Fibroblast of lung (primary cell): Measurements from ENCODE around the gene ZDHHC12. TPM values are rescaled to one million over a fixed set of nuclear protein-coding genes. Genes with fewer than 3 reads are reported as not detected.

Experiments
- DNase-seq, 2 donors: peaks; one replicate each; pipeline versions ENCODE4 v3.0.0 to v3.0.0-alpha.2; 2010; ENCODE audit warnings: low read depth in 2 of 2
- H2AFZ ChIP-seq: 2 replicates; pipeline ENCODE4 v1.5.1; 2012; ENCODE audit warnings: low read length, control low read depth, inconsistent platforms
- H3K27ac ChIP-seq: 2 replicates; pipeline ENCODE4 v1.5.1; 2011; ENCODE audit warnings: low read length, control low read depth; ENCODE audit not compliant: insufficient read depth
- H3K27me3 ChIP-seq: 2 replicates; pipeline ENCODE4 v1.5.1; 2011; ENCODE audit warnings: mild to moderate bottlenecking, low read length; ENCODE audit not compliant: control insufficient read depth, insufficient read depth
- H3K36me3 ChIP-seq: 2 replicates; pipeline ENCODE4 v1.5.1; 2011; ENCODE audit warnings: low read length; ENCODE audit not compliant: control insufficient read depth, insufficient read depth
- H3K4me1 ChIP-seq: 2 replicates; pipeline ENCODE4 v1.5.1; 2011; ENCODE audit warnings: low read length; ENCODE audit not compliant: control insufficient read depth, insufficient read depth; ENCODE audit errors: extremely low read depth
- H3K4me2 ChIP-seq: 2 replicates; pipeline ENCODE4 v1.5.1; 2011; ENCODE audit warnings: low read length, control low read depth; ENCODE audit not compliant: insufficient read depth; ENCODE audit errors: extremely low read depth
- H3K4me3 ChIP-seq, 4 experiments: fragments of 200-600 bp in 1 of 4; sonication (generic) in 1 of 4; replicated peaks in 1 of 4; 2 replicates each; pipeline ENCODE4 v1.5.1; 2011 to 2016; ENCODE audit warnings: low read length in 4 of 4, low read depth in 3 of 4, mild to moderate bottlenecking in 3 of 4, control low read depth in 2 of 4, inconsistent platforms in 1 of 4, mixed read lengths in 1 of 4; ENCODE audit not compliant: insufficient read depth in 1 of 4; ENCODE audit errors: control extremely low read depth in 1 of 4
- H3K79me2 ChIP-seq: 2 replicates; pipeline ENCODE4 v1.5.1; 2012; ENCODE audit warnings: mild to moderate bottlenecking, low read length, inconsistent platforms; ENCODE audit not compliant: control insufficient read depth, insufficient read depth
- H3K9ac ChIP-seq: 2 replicates; pipeline ENCODE4 v1.5.1; 2011; ENCODE audit warnings: mild to moderate bottlenecking, low read length, control low read depth; ENCODE audit not compliant: insufficient read depth
- H3K9me3 ChIP-seq: 2 replicates; pipeline ENCODE4 v1.5.1; 2012; ENCODE audit warnings: low read depth, low read length; ENCODE audit not compliant: control insufficient read depth, insufficient read depth
- H4K20me1 ChIP-seq: 2 replicates; pipeline ENCODE4 v1.5.1; 2011; ENCODE audit warnings: low read length; ENCODE audit not compliant: control insufficient read depth, insufficient read depth; ENCODE audit errors: extremely low read depth
- EZH2 ChIP-seq: IDR thresholded peaks from 2 replicates; pipeline ENCODE4 v1.5.1; 2012; ENCODE audit warnings: low read length, control low read depth, mild to moderate bottlenecking; ENCODE audit errors: missing control alignments
- polyA plus RNA-seq, 2 donors: library from polyadenylated mRNA; depleted of rRNA in 1 of 2; stranded (reverse) in 1 of 2; unstranded in 1 of 2; fragments of >200 nt; gene quantifications; 2 replicates each; pipeline ENCODE4 v1.2.1, GENCODE V29; 2011 to 2012; ENCODE audit warnings: missing spikeins in 1 of 2
- total RNA-seq: library from RNA; depleted of rRNA; stranded (reverse); fragments of >200 nt; gene quantifications from 2 replicates; pipeline ENCODE4 v1.2.1, GENCODE V29; 2014
- TF ChIP-seq, protein P1 (sequence below), 2 donors: IDR thresholded peaks in 1 of 2; conservative IDR thresholded peaks in 1 of 2; 1 replicate in 1 of 2; 2 replicates in 1 of 2; pipeline ENCODE4 v1.5.1; 2011 to 2012; ENCODE audit warnings: low read length in 2 of 2, control low read depth in 1 of 2, inconsistent platforms in 1 of 2, low read depth in 1 of 2, mild to moderate bottlenecking in 1 of 2

The ZDHHC12 gene
- total and polyA plus RNA-seq, 2 donors (not counting 1 experiment from before 2014, with no cell fraction given) = 19.1 to 39.0 TPM

- Histone ChIP-seq H3K27me3 (no peaks in the 10 kb centered on the region), H3K79me2 (no peaks in the 10 kb centered on the region), H3K36me3 (no peaks in the 10 kb centered on the region), H3K9me3 (no peaks in the 10 kb centered on the region), H3K27ac (no peak overlapping the region), H2AFZ (no peak overlapping the region), H3K9ac (no peak overlapping the region), H3K4me2 (no peak overlapping the region), H3K4me3 (no peak overlapping the region), H4K20me1 (no peaks in the 10 kb centered on the region), H3K4me1 (peaks cover 4% of the 10 kb centered on the region)
- no peak for DNase-seq
- TF ChIP-seq, protein P1, sequence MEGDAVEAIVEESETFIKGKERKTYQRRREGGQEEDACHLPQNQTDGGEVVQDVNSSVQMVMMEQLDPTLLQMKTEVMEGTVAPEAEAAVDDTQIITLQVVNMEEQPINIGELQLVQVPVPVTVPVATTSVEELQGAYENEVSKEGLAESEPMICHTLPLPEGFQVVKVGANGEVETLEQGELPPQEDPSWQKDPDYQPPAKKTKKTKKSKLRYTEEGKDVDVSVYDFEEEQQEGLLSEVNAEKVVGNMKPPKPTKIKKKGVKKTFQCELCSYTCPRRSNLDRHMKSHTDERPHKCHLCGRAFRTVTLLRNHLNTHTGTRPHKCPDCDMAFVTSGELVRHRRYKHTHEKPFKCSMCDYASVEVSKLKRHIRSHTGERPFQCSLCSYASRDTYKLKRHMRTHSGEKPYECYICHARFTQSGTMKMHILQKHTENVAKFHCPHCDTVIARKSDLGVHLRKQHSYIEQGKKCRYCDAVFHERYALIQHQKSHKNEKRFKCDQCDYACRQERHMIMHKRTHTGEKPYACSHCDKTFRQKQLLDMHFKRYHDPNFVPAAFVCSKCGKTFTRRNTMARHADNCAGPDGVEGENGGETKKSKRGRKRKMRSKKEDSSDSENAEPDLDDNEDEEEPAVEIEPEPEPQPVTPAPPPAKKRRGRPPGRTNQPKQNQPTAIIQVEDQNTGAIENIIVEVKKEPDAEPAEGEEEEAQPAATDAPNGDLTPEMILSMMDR (conservative IDR thresholded peaks at IDR 0.05 in 1 of 2, IDR thresholded peaks at IDR 0.05 in 1 of 2; ENCODE audit: low read depth in 1 of 2, low read length in 2 of 2) = no peak
- no peak for TF ChIP-seq EZH2
Measured at GRCh38 chr9:128706045-128706444, 17.9 kb downstream of the ZDHHC12 start.

GRCh38 chr9:128705051-128705965, 18.6 kb downstream of the ZDHHC12 start:
- H3K9ac ChIP-seq = no peak overlapping the region
- no peak for TF ChIP-seq EZH2
- TF ChIP-seq, protein P1 (conservative IDR thresholded peaks at IDR 0.05 in 1 of 2, IDR thresholded peaks at IDR 0.05 in 1 of 2; ENCODE audit: low read depth in 1 of 2, low read length in 2 of 2) = no peak
- H3K4me3 ChIP-seq = no peak overlapping the region
- no peaks in the 10 kb centered on the region for H3K9me3 ChIP-seq
- no peak for DNase-seq
- peaks cover 4% of the 10 kb centered on the region for H3K4me1 ChIP-seq
- no peak overlapping the region for H3K4me2 ChIP-seq
- no peak overlapping the region for H2AFZ ChIP-seq
- H3K79me2 ChIP-seq = no peaks in the 10 kb centered on the region
- no peaks in the 10 kb centered on the region for H3K36me3 ChIP-seq
- no peaks in the 10 kb centered on the region for H4K20me1 ChIP-seq
- H3K27ac ChIP-seq = no peak overlapping the region
- no peaks in the 10 kb centered on the region for H3K27me3 ChIP-seq

GRCh38 chr9:128704356-128704670, 19.6 kb downstream of the ZDHHC12 start:
- Histone ChIP-seq H3K79me2 (no peaks in the 10 kb centered on the region), H4K20me1 (no peaks in the 10 kb centered on the region), H3K9ac (no peak overlapping the region), H3K4me2 (no peak overlapping the region), H2AFZ (no peak overlapping the region), H3K4me3 (no peak overlapping the region), H3K36me3 (no peaks in the 10 kb centered on the region), H3K9me3 (no peaks in the 10 kb centered on the region), H3K27ac (no peak overlapping the region), H3K27me3 (no peaks in the 10 kb centered on the region), H3K4me1 (peaks cover 4% of the 10 kb centered on the region)
- DNase-seq = no peak
- TF ChIP-seq EZH2 = no peak
